Natural killer cell (primary cell): Measurements from ENCODE around the gene PPFIBP2. TPM values are rescaled to one million over a fixed set of nuclear protein-coding genes. Genes with fewer than 3 reads are reported as not detected.

Experiments used
- ATAC-seq, 3 donors: fragments of 150-1000 bp in 2 of 3; fragments of 200-7000 bp in 1 of 3; cut with Tn5 transposase; 1 replicate in 1 of 3; 2 replicates in 2 of 3; pipeline ENCODE4 v1.10.0; 2021; ENCODE audit warnings: mild to moderate bottlenecking in 2 of 3, moderate library complexity in 2 of 3
- DNase-seq, 2 donors: peaks; one replicate each; pipeline versions ENCODE4 v3.0.0 to v3.0.0-alpha.2; 2013 to 2021; ENCODE audit warnings: mixed read lengths in 1 of 2
- H3K27ac ChIP-seq: one replicate; pipeline ENCODE4 v1.5.1; 2013; ENCODE audit warnings: mild to moderate bottlenecking, low read length
- H3K27me3 ChIP-seq: one replicate; pipeline ENCODE4 v1.6.1; 2013; ENCODE audit warnings: low read length; ENCODE audit not compliant: control insufficient read depth, insufficient read depth
- H3K36me3 ChIP-seq: one replicate; pipeline ENCODE4 v1.6.1; 2013; ENCODE audit warnings: low read length; ENCODE audit not compliant: control insufficient read depth, insufficient read depth
- H3K4me1 ChIP-seq: one replicate; pipeline ENCODE4 v1.6.1; 2013; ENCODE audit warnings: low read length; ENCODE audit not compliant: control insufficient read depth, insufficient read depth
- H3K4me3 ChIP-seq: one replicate; pipeline ENCODE4 v1.5.1; 2013; ENCODE audit warnings: low read length
- H3K9me3 ChIP-seq: one replicate; pipeline ENCODE4 v1.6.1; 2013; ENCODE audit warnings: low read length; ENCODE audit not compliant: control insufficient read depth, insufficient read depth
- H3K27ac Mint-ChIP-seq, 2 donors: one replicate each; pipeline ENCODE4 v1.8.0; 2022; ENCODE audit warnings: mild to moderate bottlenecking in 2 of 2, mixed read lengths in 2 of 2, moderate library complexity in 1 of 2
- H3K27me3 Mint-ChIP-seq, 2 donors: one replicate each; pipeline ENCODE4 v1.8.0; 2022; ENCODE audit warnings: low read depth in 2 of 2, mixed read lengths in 2 of 2
- H3K36me3 Mint-ChIP-seq: one replicate; pipeline ENCODE4 v1.8.0; 2022; ENCODE audit warnings: mixed read lengths
- H3K4me1 Mint-ChIP-seq, 2 donors: one replicate each; pipeline ENCODE4 v1.8.0; 2022; ENCODE audit warnings: mixed read lengths in 2 of 2
- H3K4me3 Mint-ChIP-seq: one replicate; pipeline ENCODE4 v1.8.0; 2022; ENCODE audit warnings: mild to moderate bottlenecking, moderate library complexity, mixed read lengths
- H3K9me3 Mint-ChIP-seq, 2 donors: one replicate each; pipeline ENCODE4 v1.8.0; 2022; ENCODE audit warnings: mixed read lengths in 2 of 2
- CTCF ChIP-seq: fragments of 200-600 bp; IDR thresholded peaks from one replicate; pipeline ENCODE4 v1.8.0; 2022; ENCODE audit warnings: antibody characterized with exemption
- WGBS: methylation state at CpG from one replicate; pipeline ENCODE4 v1.1.7; 2013; ENCODE audit warnings: missing lambda C conversion rate; ENCODE audit not compliant: insufficient coverage; 5-methylcytosine and 5-hydroxymethylcytosine counted together
- intact Hi-C: fragments of 100-400 bp; cut with micrococcal nuclease; formaldehyde crosslinking; loops from one replicate; pipeline ENCODE4 v1.14.2; 2022
- total RNA-seq, 4 donors: library from RNA; stranded (reverse); fragments of 120-200 nt in 1 of 4; gene quantifications; one replicate each; pipeline versions ENCODE4 v1.2.3 to v1.2.4, GENCODE V29; 2013 to 2022

Gene PPFIBP2
- total RNA-seq, 3 donors from 2014 or later (not counting 1 experiment from before 2014, with no cell fraction given): 15.1 to 23.7 (median 23.1) TPM

GRCh38 chr11:7621090-7621489 is 107.3 kb downstream of the PPFIBP2 start:
- no peaks in the 10 kb centered on the region for H3K36me3 ChIP-seq
- TF ChIP-seq CTCF: no peak
- DNase-seq: no peak
- H3K4me1 Mint-ChIP-seq: no peaks in the 10 kb centered on the region
- H3K4me3 Mint-ChIP-seq: no peak overlapping the region
- intact Hi-C loops: no loop called here
- H3K27ac Mint-ChIP-seq: no peak overlapping the region
- H3K27me3 Mint-ChIP-seq: no peaks in the 10 kb centered on the region
- no peaks in the 10 kb centered on the region for H3K36me3 Mint-ChIP-seq
- ATAC-seq: no peak
- no peaks in the 10 kb centered on the region for H3K9me3 Mint-ChIP-seq
- no peaks in the 10 kb centered on the region for H3K27me3 ChIP-seq
- H3K27ac ChIP-seq: no peak overlapping the region
- 81% methylated on average over 3 of the region's 3 CpGs for WGBS
- no peaks in the 10 kb centered on the region for H3K9me3 ChIP-seq
- H3K4me1 ChIP-seq: no peaks in the 10 kb centered on the region
- H3K4me3 ChIP-seq: no peak overlapping the region

GRCh38 chr11:7621554-7621953 is 107.8 kb downstream of the PPFIBP2 start:
- H3K36me3 ChIP-seq: no peaks in the 10 kb centered on the region
- Mint-ChIP-seq H3K4me3 (no peak overlapping the region), H3K27me3 (no peaks in the 10 kb centered on the region), H3K36me3 (no peaks in the 10 kb centered on the region), H3K4me1 (no peaks in the 10 kb centered on the region), H3K27ac (no peak overlapping the region), H3K9me3 (no peaks in the 10 kb centered on the region)
- WGBS: 0% methylated on average over 1 of the region's 1 CpG
- intact Hi-C loops: no loop called here
- TF ChIP-seq CTCF: no peak
- DNase-seq (no peak), ATAC-seq (no peak)
- no peaks in the 10 kb centered on the region for H3K9me3 ChIP-seq
- H3K4me3 ChIP-seq: no peak overlapping the region
- no peaks in the 10 kb centered on the region for H3K4me1 ChIP-seq
- H3K27ac ChIP-seq: no peak overlapping the region
- no peaks in the 10 kb centered on the region for H3K27me3 ChIP-seq

GRCh38 chr11:7622721-7623120 is 108.9 kb downstream of the PPFIBP2 start:
- Mint-ChIP-seq H3K27ac (no peak overlapping the region), H3K4me1 (no peaks in the 10 kb centered on the region), H3K27me3 (no peaks in the 10 kb centered on the region), H3K9me3 (no peaks in the 10 kb centered on the region), H3K4me3 (no peak overlapping the region), H3K36me3 (no peaks in the 10 kb centered on the region)
- Histone ChIP-seq H3K4me3 (no peak overlapping the region), H3K9me3 (no peaks in the 10 kb centered on the region), H3K27me3 (no peaks in the 10 kb centered on the region), H3K27ac (no peak overlapping the region), H3K4me1 (no peaks in the 10 kb centered on the region), H3K36me3 (no peaks in the 10 kb centered on the region)
- no peak for TF ChIP-seq CTCF
- intact Hi-C loops: no loop called here
- ATAC-seq (no peak), DNase-seq (no peak)
- 100% methylated on average over 1 of the region's 2 CpGs for WGBS

- ATAC-seq: no peak
- H3K27ac ChIP-seq: no peak overlapping the region
- Mint-ChIP-seq H3K36me3 (no peaks in the 10 kb centered on the region), H3K4me3 (no peak overlapping the region), H3K27ac (no peak overlapping the region), H3K9me3 (no peaks in the 10 kb centered on the region), H3K4me1 (no peaks in the 10 kb centered on the region), H3K27me3 (no peaks in the 10 kb centered on the region)
- no peaks in the 10 kb centered on the region for H3K9me3 ChIP-seq
- H3K4me3 ChIP-seq: no peak overlapping the region
- TF ChIP-seq CTCF: no peak
- H3K36me3 ChIP-seq: peaks cover 15% of the 10 kb centered on the region
- WGBS: 86% methylated on average over 3 of the region's 3 CpGs
- no peaks in the 10 kb centered on the region for H3K27me3 ChIP-seq
- no peaks in the 10 kb centered on the region for H3K4me1 ChIP-seq
- DNase-seq: no peak
- intact Hi-C loops: no loop called here
Observed at GRCh38 chr11:7628660-7629059, 114.9 kb downstream of the PPFIBP2 start.
